H9 (cell line): ENCODE results near the gene CSF1R. TPM values are rescaled to one million over a fixed set of nuclear protein-coding genes. Genes with fewer than 3 reads are reported as not detected.

ENCODE experiments used
- DNase-seq: peaks from one replicate; pipeline ENCODE4 v3.0.0-alpha.2; 2017
- H2AFZ ChIP-seq: one replicate; pipeline ENCODE4 v1.6.1; 2013; ENCODE audit warnings: mild to moderate bottlenecking, low read length, control low read depth, moderate library complexity
- H2AK5ac ChIP-seq: 2 replicates; pipeline ENCODE4 v1.6.1; 2013; ENCODE audit warnings: low read length, control low read depth, mixed read lengths; ENCODE audit not compliant: insufficient read length
- H2BK120ac ChIP-seq: one replicate; pipeline ENCODE4 v1.6.1; 2013; ENCODE audit warnings: low read depth, mild to moderate bottlenecking, low read length, control low read depth, inconsistent platforms; ENCODE audit not compliant: poor library complexity, severe bottlenecking
- H2BK12ac ChIP-seq: 2 replicates; pipeline ENCODE4 v1.6.1; 2013; ENCODE audit warnings: low read length, control low read depth, mixed read lengths, low read depth; ENCODE audit not compliant: insufficient read length
- H2BK15ac ChIP-seq: 2 replicates; pipeline ENCODE4 v1.6.1; 2013; ENCODE audit warnings: low read depth, low read length, control low read depth
- H2BK20ac ChIP-seq: one replicate; pipeline ENCODE4 v1.6.1; 2013; ENCODE audit warnings: low read depth, mild to moderate bottlenecking, low read length, control low read depth, inconsistent platforms; ENCODE audit not compliant: poor library complexity, severe bottlenecking
- H2BK5ac ChIP-seq: 2 replicates; pipeline ENCODE4 v1.6.1; 2013; ENCODE audit warnings: low read length, control low read depth, mixed read lengths; ENCODE audit not compliant: insufficient read length
- H3K14ac ChIP-seq: 2 replicates; pipeline ENCODE4 v1.6.1; 2013; ENCODE audit warnings: low read length, control low read depth; ENCODE audit not compliant: insufficient read depth
- H3K18ac ChIP-seq: 2 replicates; pipeline ENCODE4 v1.6.1; 2013; ENCODE audit warnings: low read depth, mild to moderate bottlenecking, mixed read lengths, low read length, control low read depth; ENCODE audit not compliant: insufficient read length
- H3K23ac ChIP-seq: 2 replicates; pipeline ENCODE4 v1.6.1; 2013; ENCODE audit warnings: low read length, control low read depth, mixed read lengths, low read depth; ENCODE audit not compliant: insufficient read length
- H3K23me2 ChIP-seq: 2 replicates; pipeline ENCODE4 v1.6.1; 2013; ENCODE audit warnings: low read depth, mild to moderate bottlenecking, mixed read lengths, low read length, control low read depth; ENCODE audit not compliant: insufficient read length, poor library complexity, severe bottlenecking
- H3K27ac ChIP-seq: 2 replicates; pipeline ENCODE4 v1.5.1; 2013; ENCODE audit warnings: low read length, control low read depth, mixed read lengths, low read depth; ENCODE audit not compliant: insufficient read length
- H3K27me3 ChIP-seq: 2 replicates; pipeline ENCODE4 v1.6.1; 2013; ENCODE audit warnings: low read length, control low read depth, inconsistent platforms; ENCODE audit not compliant: insufficient read depth
- H3K4ac ChIP-seq: 2 replicates; pipeline ENCODE4 v1.6.1; 2013; ENCODE audit warnings: low read depth, mild to moderate bottlenecking, control low read depth, inconsistent platforms, low read length, moderate library complexity
- H3K4me1 ChIP-seq: 2 replicates; pipeline ENCODE4 v1.6.1; 2013; ENCODE audit warnings: low read length, control low read depth, inconsistent platforms; ENCODE audit not compliant: insufficient read depth
- H3K4me2 ChIP-seq: 2 replicates; pipeline ENCODE4 v1.6.1; 2013; ENCODE audit warnings: low read length, control low read depth, mixed read lengths; ENCODE audit not compliant: insufficient read length, insufficient read depth
- H3K56ac ChIP-seq: 2 replicates; pipeline ENCODE4 v1.6.1; 2013; ENCODE audit warnings: low read depth, mild to moderate bottlenecking, mixed read lengths, low read length, control low read depth; ENCODE audit not compliant: insufficient read length
- H3K79me1 ChIP-seq: 2 replicates; pipeline ENCODE4 v1.6.1; 2013; ENCODE audit warnings: low read depth, mild to moderate bottlenecking, moderate library complexity, low read length, control low read depth, inconsistent platforms; ENCODE audit not compliant: insufficient read depth, poor library complexity, severe bottlenecking
- H3K79me2 ChIP-seq: 2 replicates; pipeline ENCODE4 v1.6.1; 2013; ENCODE audit warnings: low read length, control low read depth, inconsistent platforms; ENCODE audit not compliant: insufficient read depth
- H3K9ac ChIP-seq: 2 replicates; pipeline ENCODE4 v1.6.1; 2013; ENCODE audit warnings: low read length, control low read depth, mixed read lengths; ENCODE audit not compliant: insufficient read length; ENCODE audit errors: extremely low read depth
- H3K9me3 ChIP-seq: one replicate; pipeline ENCODE4 v1.6.1; 2013; ENCODE audit warnings: low read depth, low read length, inconsistent platforms; ENCODE audit not compliant: control insufficient read depth
- H3T11ph ChIP-seq: one replicate; pipeline ENCODE4 v1.6.1; 2013; ENCODE audit warnings: mild to moderate bottlenecking, low read length, control low read depth, inconsistent platforms
- H4K20me1 ChIP-seq: one replicate; pipeline ENCODE4 v1.6.1; 2013; ENCODE audit not compliant: control insufficient read depth, insufficient read length, insufficient read depth
- H4K5ac ChIP-seq: 2 replicates; pipeline ENCODE4 v1.6.1; 2013; ENCODE audit warnings: low read depth, mild to moderate bottlenecking, mixed read lengths, low read length, control low read depth; ENCODE audit not compliant: insufficient read length
- H4K8ac ChIP-seq: replicated peaks from 2 replicates; pipeline ENCODE4 v1.6.1; 2013; ENCODE audit warnings: low read length, control low read depth, mixed read lengths, low read depth; ENCODE audit not compliant: insufficient read length
- H4K91ac ChIP-seq: 2 replicates; pipeline ENCODE4 v1.6.1; 2013; ENCODE audit warnings: low read depth, mild to moderate bottlenecking, moderate library complexity, mixed read lengths, low read length, control low read depth; ENCODE audit not compliant: insufficient read length
- H3K27ac Mint-ChIP-seq, 3 experiments: 2 replicates in 2 of 3; 3 replicates in 1 of 3; pipeline ENCODE4 v1.8.0; 2020 to 2021; ENCODE audit warnings: mixed read lengths in 3 of 3, mild to moderate bottlenecking in 1 of 3, moderate library complexity in 1 of 3
- H3K27me3 Mint-ChIP-seq: 2 replicates; pipeline ENCODE4 v1.8.0; 2021; ENCODE audit warnings: low read depth, mild to moderate bottlenecking, moderate library complexity, mixed read lengths
- H3K36me3 Mint-ChIP-seq, 3 experiments: 2 replicates in 2 of 3; 3 replicates in 1 of 3; pipeline ENCODE4 v1.8.0; 2020 to 2021; ENCODE audit warnings: low read depth in 3 of 3, mixed read lengths in 3 of 3; ENCODE audit not compliant: insufficient read depth in 1 of 3
- H3K4me1 Mint-ChIP-seq, 2 experiments: 2 replicates each; pipeline ENCODE4 v1.8.0; 2020; ENCODE audit warnings: mixed read lengths in 2 of 2
- H3K4me3 Mint-ChIP-seq, 2 experiments: 2 replicates in 1 of 2; 3 replicates in 1 of 2; pipeline ENCODE4 v1.8.0; 2020 to 2021; ENCODE audit warnings: mild to moderate bottlenecking in 2 of 2, mixed read lengths in 2 of 2, moderate library complexity in 1 of 2
- H3K9me3 Mint-ChIP-seq, 2 experiments: 2 replicates in 1 of 2; 3 replicates in 1 of 2; pipeline ENCODE4 v1.8.0; 2020; ENCODE audit warnings: mild to moderate bottlenecking in 2 of 2, mixed read lengths in 2 of 2, moderate library complexity in 1 of 2
- CTCF ChIP-seq: fragments of 200-600 bp; sonication (generic); conservative IDR thresholded peaks from 3 replicates; pipeline ENCODE4 v1.8.0; 2021; ENCODE audit warnings: antibody characterized with exemption, mild to moderate bottlenecking
- WGBS: extraction: QIAGEN DNeasy Blood & Tissue Kit; methylation state at CpG from one replicate; pipeline ENCODE4 v1.1.7; 2013; ENCODE audit warnings: missing lambda C conversion rate, low lambda C conversion rate, mixed read lengths; ENCODE audit not compliant: insufficient read length; ENCODE audit errors: extremely low coverage; 5-methylcytosine and 5-hydroxymethylcytosine counted together
- total RNA-seq: library from RNA; stranded (reverse); gene quantifications from 2 replicates; pipeline ENCODE4 v1.2.1, GENCODE V29; 2021

CSF1R gene
- total RNA-seq, 1 experiment from 2014 or later: 0.13 TPM

GRCh38 chr5:150061538-150061995 lies 24.8 kb downstream of the CSF1R start:
- no CpG with 5 or more reads among the region's 12 CpGs for whole genome bisulfite sequencing
- H2AK5ac ChIP-seq: no peak overlapping the region
- peaks cover 4% of the 10 kb centered on the region; the same call in 1 of the 2 replicates for H3K4me1 ChIP-seq

More at GRCh38 chr5:150061538-150061995, 24.8 kb downstream of the CSF1R start:
- no peaks in the 10 kb centered on the region for H3K23me2 ChIP-seq
- no peak overlapping the region for H2BK15ac ChIP-seq
- Mint-ChIP-seq H3K27ac (no peak overlapping the region), H3K27me3 (peaks cover 39% of the 10 kb centered on the region), H3K4me1 (peaks cover 26 to 39% of the 10 kb centered on the region in 2 experiments), H3K36me3 (no peaks in the 10 kb centered on the region), H3K4me3 (no peak overlapping the region), H3K9me3 (no peaks in the 10 kb centered on the region)
- no peaks in the 10 kb centered on the region for H3K79me2 ChIP-seq
- no peak overlapping the region for H3K9ac ChIP-seq
- H4K5ac ChIP-seq: no peak overlapping the region
- no peak overlapping the region for H4K91ac ChIP-seq
- no peak overlapping the region for H4K8ac ChIP-seq
- DNase-seq: no peak
- H2BK120ac ChIP-seq: no peak overlapping the region
- H3K23ac ChIP-seq: no peak overlapping the region
- no peak overlapping the region for H3K4me2 ChIP-seq
- H2AFZ ChIP-seq: no peak overlapping the region
- no peak overlapping the region for H2BK12ac ChIP-seq
- no peaks in the 10 kb centered on the region for H3K9me3 ChIP-seq
- no peaks in the 10 kb centered on the region for H3K79me1 ChIP-seq
- H3K4ac ChIP-seq: no peak overlapping the region
- no peak overlapping the region for H2BK5ac ChIP-seq
- H3K27me3 ChIP-seq: no peaks in the 10 kb centered on the region
- H3K18ac ChIP-seq: no peak overlapping the region
- H3K56ac ChIP-seq: no peak overlapping the region
- no peak overlapping the region for H2BK20ac ChIP-seq
- H3K14ac ChIP-seq: no peak overlapping the region
- no peak for TF ChIP-seq CTCF
- H4K20me1 ChIP-seq: no peaks in the 10 kb centered on the region
- H3K27ac ChIP-seq: no peak overlapping the region
- H3T11ph ChIP-seq: no peak overlapping the region
